Limb (tissue), 2 donors: ENCODE measurements around the gene MGAT5.

ENCODE experiments used
- DNase-seq, 2 donors: peaks; one replicate each; pipeline ENCODE4 v3.0.0-alpha.2; 2016; ENCODE audit errors: extremely low spot score in 2 of 2

MGAT5 gene

DNA sequence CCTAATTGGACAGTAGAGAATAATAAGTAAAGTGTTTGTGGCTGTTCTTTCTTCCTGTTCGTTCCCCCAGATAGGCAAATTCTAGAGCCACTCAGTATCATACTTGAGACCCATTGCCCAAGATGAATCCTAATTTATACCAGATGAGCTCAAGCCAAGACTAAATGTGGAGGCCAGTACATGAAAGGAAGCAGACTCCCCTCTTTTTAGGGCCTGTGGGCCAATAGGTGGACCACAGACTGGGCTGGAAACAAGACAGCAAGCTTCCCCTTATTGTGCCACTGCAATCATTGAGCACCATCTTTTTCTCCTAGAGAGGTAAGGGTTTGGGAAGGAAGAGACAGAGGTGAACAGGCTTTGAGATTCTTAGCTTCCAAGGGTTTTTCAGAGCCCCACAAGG, 141.9 kb downstream of the MGAT5 start:
- no peak for DNase-seq

- DNase-seq, result no peak
These were observed 142.6 kb downstream of the MGAT5 start for GRCh38 chr2:134396493-134396892.

DNA sequence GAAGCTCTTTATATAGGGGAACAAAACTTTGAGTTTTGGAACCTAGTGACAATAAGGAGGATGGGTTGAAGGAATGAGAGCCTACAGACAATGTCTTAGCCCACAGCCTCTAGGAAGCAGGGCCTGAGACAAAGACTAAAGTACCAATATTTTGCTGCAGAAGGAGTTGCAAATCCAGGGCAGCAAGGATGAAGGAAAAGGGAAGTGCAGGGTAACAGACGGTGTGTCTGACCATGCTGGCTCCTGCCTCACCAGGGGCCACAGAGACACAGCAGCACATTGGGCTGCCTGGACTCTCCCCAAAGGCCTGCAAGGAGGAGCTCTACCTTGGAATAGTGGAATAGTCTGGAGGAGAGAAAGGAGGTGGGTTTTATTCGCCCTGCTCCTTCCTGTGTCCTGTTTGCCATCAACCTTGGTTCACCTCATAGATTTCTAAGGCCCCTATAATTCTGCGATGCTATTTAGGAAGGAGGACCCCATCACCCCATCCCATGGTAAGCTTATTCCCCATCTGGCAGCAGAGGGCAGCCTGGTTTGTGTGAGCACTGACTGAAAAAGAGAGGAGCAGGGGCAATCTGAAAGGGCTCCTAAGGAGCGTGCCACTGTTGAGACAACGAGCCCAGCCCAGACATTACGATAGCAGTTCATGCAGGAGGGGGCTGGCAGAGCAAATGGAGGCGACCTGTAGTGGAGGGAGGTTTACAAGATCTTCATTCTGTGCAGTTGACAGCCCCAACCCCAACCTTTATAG, 143.4 kb downstream of the MGAT5 start:
- DNase-seq, result no peak

DNA sequence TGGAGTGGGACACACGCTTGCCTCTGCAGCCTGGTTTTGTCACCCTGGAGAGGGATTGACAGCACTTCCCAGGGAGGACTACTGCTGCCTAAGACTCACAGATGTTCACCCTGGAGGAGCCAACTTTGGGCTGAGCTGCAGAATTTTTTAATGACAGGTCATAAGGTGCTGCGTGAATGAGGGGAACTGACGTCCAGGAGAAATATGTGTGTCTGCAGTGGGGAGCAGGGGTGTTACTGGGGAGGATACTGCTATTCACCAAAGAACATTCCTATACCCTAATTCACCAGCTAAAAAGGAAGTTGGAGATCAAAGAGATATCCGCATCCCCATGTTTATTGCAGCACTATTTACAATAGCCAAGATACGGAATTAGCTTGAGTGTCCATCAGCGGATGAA, 144.4 kb downstream of the MGAT5 start:
- DNase-seq, result no peak

DNA sequence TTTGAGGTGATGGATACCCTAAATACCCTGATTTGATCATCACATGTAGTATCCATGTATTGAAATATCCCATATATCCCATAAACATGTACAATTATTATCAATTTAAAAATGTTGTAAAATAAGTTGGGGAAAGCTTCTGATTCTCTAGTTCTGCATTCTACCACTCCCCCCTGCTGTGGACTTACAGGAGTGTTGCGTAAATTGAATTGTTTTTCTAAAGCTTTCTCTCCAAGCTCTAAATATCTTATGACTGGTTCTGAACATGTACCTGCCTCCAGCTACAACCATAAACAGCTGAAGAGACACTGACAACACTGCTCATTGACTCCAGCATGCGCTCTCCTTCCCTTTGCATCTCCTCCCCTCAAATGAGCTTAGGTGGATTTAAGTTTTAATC, 145.2 kb downstream of the MGAT5 start:
- DNase-seq, result no peak

GRCh38 chr2:134401081-134401497, 147.2 kb downstream of the MGAT5 start:
- no peak for DNase-seq

GRCh38 chr2:134401789-134402188, 147.9 kb downstream of the MGAT5 start:
- DNase-seq, result peak in 1 of 2 donors; percentile 33

GRCh38 chr2:134402410-134402809, 148.5 kb downstream of the MGAT5 start:
- DNase-seq, result peak in 1 of 2 donors; percentile 50

DNA sequence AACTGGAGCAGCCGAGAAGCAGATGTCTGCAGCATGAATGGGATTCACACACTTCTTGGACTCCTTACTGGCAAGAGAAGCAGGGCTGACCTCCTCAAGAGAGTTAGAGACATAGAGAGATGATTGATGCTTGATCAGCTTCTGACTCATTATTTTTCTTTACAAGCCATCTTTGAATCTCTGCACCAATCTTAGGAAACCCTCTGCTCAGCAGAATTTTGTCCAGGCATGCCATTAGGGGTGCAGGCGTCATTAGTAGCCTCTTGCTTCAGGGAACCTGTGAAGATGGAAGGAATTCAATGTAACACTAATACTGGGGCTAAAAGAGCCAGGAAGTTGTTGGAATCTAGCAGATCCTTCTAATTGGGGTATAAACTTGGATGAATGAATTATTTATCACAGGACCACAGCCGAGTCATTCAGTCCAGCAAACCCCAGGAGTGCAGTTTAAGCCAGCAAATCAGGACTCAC, 151.8 kb downstream of the MGAT5 start:
- DNase-seq, result no peak

GRCh38 chr2:134406311-134406710, 152.4 kb downstream of the MGAT5 start:
- no peak for DNase-seq

- no peak for DNase-seq
These were observed 152.9 kb downstream of the MGAT5 start for GRCh38 chr2:134406736-134407135.

DNA sequence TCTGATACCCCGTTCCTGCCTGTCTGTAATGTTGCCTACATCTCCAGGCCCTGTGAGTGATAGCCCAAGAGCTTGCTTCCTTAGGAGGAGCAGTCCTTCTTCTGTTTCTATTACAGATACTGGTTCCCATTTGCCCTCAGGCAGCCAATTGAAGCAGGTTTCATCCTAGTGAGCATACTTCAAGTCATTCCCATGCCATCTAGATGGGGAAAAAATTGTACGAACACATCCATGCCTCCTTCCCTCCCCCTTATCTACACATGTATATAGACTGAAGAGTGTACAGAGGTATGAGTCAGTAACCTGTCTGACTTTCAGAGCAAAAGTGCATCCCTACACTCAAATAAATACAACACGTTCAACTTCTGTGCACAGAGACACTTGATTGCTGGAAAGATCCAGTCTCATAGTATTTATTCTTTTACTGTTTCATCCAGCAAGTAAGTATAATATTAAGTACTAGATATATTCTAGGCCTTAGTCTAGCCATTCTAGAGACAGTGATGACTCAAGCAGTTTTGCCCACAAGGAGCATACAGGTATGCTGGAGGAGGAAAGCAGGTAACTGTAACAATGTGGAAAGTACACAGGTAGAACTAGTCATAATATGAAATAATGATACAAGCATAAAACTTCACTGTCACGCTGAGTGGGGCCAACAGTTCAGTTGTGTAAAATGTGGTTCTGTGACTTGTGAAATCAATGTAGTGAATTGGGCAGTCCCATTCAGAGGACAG, 153.4 kb downstream of the MGAT5 start:
- no peak for DNase-seq

- DNase-seq, result no peak
These were observed 154.5 kb downstream of the MGAT5 start for GRCh38 chr2:134408386-134408785.

GRCh38 chr2:134408791-134409190, 154.9 kb downstream of the MGAT5 start:
- DNase-seq, result no peak

GRCh38 chr2:134410006-134410405, 156.1 kb downstream of the MGAT5 start:
- no peak for DNase-seq

- peak in 1 of 2 donors; percentile 8 for DNase-seq
These were observed 157.0 kb downstream of the MGAT5 start for GRCh38 chr2:134410831-134411231.

DNA sequence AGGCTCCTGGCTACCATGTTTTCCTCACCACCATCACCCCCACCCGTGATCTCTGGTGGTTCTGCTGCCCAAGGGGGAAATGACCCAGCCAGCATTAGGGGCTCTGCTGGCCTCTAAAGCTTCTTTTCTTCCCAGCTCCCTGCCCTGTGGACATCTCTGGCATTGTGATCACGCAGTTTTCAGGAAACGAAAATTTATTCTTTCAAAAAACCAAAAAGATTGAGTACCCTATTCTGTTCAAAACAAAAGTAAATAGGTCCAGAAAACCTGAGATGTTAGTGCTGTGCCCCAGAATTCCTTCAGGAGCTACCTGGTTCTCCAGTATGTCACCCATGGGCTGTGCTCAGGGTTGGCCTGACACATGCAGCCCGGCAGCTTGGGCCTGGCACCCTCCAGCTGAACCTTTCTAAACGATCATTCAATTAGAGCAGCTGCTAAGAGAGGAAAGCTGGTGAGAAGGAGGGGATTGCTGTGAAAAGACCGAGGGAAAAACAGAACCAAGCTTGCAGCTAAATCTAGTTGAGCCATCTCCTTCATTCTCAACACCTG, 157.5 kb downstream of the MGAT5 start:
- peak in 1 of 2 donors; percentile 36 for DNase-seq

GRCh38 chr2:134411828-134412638, 158.2 kb downstream of the MGAT5 start:
- peak; percentile 85 to 88 for DNase-seq

DNA sequence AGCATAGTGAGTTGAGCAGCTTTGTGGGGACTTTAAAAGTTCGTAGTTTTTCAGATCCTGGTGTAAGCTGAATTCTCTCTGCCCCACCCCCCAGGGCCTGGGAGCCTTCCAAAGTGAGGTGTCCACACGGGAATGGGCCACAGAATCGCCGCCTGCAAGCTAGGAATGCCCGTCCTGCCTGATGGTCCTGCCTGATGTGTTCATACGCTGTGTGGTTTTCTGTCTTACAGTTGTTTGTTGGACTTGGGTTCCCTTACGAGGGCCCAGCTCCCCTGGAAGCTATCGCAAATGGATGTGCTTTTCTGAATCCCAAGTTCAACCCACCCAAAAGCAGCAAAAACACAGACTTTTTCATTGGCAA, 158.7 kb downstream of the MGAT5 start:
- peak in 1 of 2 donors; percentile 42 for DNase-seq

- DNase-seq, result no peak
These were observed 159.6 kb downstream of the MGAT5 start for GRCh38 chr2:134413430-134413829.

- DNase-seq, result no peak
These were observed 160.0 kb downstream of the MGAT5 start for GRCh38 chr2:134413912-134414311.

GRCh38 chr2:134416018-134416417, 162.1 kb downstream of the MGAT5 start:
- DNase-seq, result no peak
